HFFc6 (cell line): ENCODE data around the gene PIK3R3. TPM values are rescaled to one million over a fixed set of nuclear protein-coding genes. Genes with fewer than 3 reads are reported as not detected.

Experiments used
- DNase-seq: peaks from one replicate; pipeline ENCODE4 v3.0.0-alpha.2; 2018
- H3K27ac Mint-ChIP-seq: 2 replicates; pipeline ENCODE4 v1.8.0; 2020; ENCODE audit warnings: mild to moderate bottlenecking, mixed read lengths
- H3K27me3 Mint-ChIP-seq: 2 replicates; pipeline ENCODE4 v1.8.0; 2021; ENCODE audit warnings: mild to moderate bottlenecking, moderate library complexity, mixed read lengths; ENCODE audit not compliant: insufficient read depth
- H3K36me3 Mint-ChIP-seq: 2 replicates; pipeline ENCODE4 v1.8.0; 2021; ENCODE audit warnings: low read depth, mixed read lengths
- H3K4me1 Mint-ChIP-seq: 2 replicates; pipeline ENCODE4 v1.8.0; 2020; ENCODE audit warnings: low read depth, mixed read lengths
- H3K4me3 Mint-ChIP-seq: 2 replicates; pipeline ENCODE4 v1.8.0; 2020; ENCODE audit warnings: mild to moderate bottlenecking, moderate library complexity, mixed read lengths
- H3K9me3 Mint-ChIP-seq: 2 replicates; pipeline ENCODE4 v1.8.0; 2020; ENCODE audit warnings: mild to moderate bottlenecking, mixed read lengths
- CTCF ChIP-seq: fragments of 200-600 bp; sonication (generic); IDR thresholded peaks from 2 replicates; pipeline ENCODE4 v1.5.0; 2021; ENCODE audit warnings: antibody characterized with exemption, mild to moderate bottlenecking
- total RNA-seq, 6 experiments: library from RNA; stranded (reverse); fragmentation: NEBNext Ultra II Directional; extraction: Animal tissue kit (Norgen Biotek cat#: 25700); gene quantifications; 2 replicates in 1 of 6; 3 replicates in 5 of 6; pipeline ENCODE4 v1.2.3, GENCODE V29; 2021

Gene PIK3R3
- total RNA-seq, 6 experiments from 2014 or later = 5.4 to 8.9 (median 6.0) TPM

DNA sequence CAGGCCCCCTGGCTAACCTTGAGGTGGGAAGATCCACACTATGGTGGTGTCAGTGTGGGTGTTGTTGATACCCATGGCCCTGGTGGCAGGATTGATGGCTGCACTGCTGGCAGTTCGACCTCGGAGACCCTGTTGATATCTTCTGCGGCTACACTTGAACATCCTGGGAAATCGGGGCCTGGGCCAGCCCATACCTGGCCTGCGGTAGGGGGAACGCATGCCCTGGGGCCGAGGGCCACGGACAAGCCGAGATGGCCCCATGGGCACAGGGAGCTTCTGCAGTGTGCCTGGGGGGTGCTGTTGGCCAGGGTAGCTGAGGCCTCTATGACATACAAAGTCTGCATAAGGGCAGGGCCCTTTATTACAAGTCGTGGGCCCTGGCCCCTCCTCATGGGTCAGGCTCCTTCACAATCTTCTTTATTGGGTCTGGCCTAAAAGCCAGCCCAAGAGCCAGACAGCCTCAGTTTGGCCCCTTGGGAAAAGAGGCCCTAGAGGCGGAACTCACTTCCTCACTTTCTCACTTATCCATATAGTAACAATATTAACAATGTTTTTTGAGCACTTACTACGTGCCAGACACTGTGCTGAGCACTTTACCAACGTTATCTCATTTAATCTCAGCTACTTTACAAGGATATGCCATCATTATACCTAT lies 43.9 kb upstream of the PIK3R3 start, which contains the start of gene P3R3URF:
Gene P3R3URF (minus strand): TSS at position 278 of the 655 bp plus-strand sequence. CDS start 17 bp downstream, at position 261.
- no peaks in the 10 kb centered on the region for H3K36me3 Mint-ChIP-seq
- H3K9me3 Mint-ChIP-seq = no peaks in the 10 kb centered on the region
- no peak for TF ChIP-seq CTCF
- no peak within 1 kb of the TSS for H3K4me3 Mint-ChIP-seq
- H3K4me1 Mint-ChIP-seq = peaks cover 7% of the 10 kb centered on the region; the same call in 1 of the 2 replicates
- DNase-seq = no peak
- H3K27me3 Mint-ChIP-seq = peaks cover 1% of the 10 kb centered on the region
- H3K27ac Mint-ChIP-seq = no peak within 1 kb of the TSS

GRCh38 chr1:46175243-46175642 lies 42.8 kb upstream of the PIK3R3 start:
- Mint-ChIP-seq H3K27ac (no peak overlapping the region), H3K36me3 (no peaks in the 10 kb centered on the region), H3K27me3 (peaks cover 1% of the 10 kb centered on the region), H3K4me3 (no peak overlapping the region), H3K4me1 (0 out of 2 replicates have a peak, but pooled peaks cover 7% of the 10 kb centered on the region), H3K9me3 (no peaks in the 10 kb centered on the region)
- TF ChIP-seq CTCF = no peak
- DNase-seq = no peak

DNA sequence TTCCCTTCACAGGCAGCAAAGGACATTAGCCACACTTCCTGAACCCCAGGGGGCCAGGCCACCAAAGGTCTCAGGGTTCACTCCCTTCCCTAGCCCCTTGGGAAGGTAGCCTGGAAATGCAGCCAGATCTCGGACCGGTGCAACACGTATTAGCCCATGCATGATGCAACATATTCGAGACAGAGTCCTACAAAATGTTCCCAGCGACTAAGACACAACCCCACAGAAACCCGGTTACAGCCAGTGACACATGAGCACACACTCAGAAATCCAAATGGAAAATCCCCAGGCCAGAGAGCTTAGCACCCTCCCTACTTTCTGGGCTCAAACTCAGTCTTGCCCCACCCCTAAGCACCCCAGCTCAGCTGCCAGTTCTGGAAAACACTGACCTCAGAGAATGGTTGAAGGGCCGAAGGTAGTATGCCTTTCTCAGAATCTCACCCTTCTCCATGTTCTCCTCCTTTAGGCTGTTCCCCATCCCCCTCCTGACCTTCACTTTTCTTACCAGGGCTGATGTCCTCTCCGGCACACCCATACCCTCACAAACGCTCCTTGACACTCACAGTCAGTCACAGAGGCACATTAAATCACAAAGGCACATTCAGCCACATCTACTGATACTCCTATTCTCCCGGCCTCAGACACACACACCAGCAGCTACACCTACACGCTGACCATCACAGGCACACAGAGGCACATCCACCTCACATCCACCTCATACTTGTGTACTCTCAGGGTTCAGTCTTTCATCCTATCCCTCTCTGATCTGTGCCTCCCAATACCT lies 42.2 kb upstream of the PIK3R3 start, which contains the start of gene TSPAN1:
Gene TSPAN1 (plus strand): TSS at position 640 of the 784 bp plus-strand sequence. CDS start 6,021 bp downstream, outside the sequence.
- Mint-ChIP-seq H3K9me3 (no peaks in the 10 kb centered on the region), H3K27me3 (peaks cover 1% of the 10 kb centered on the region), H3K36me3 (no peaks in the 10 kb centered on the region), H3K4me1 (0 out of 2 replicates have a peak, but pooled peaks cover 7% of the 10 kb centered on the region), H3K27ac (no peak within 1 kb of the TSS), H3K4me3 (no peak within 1 kb of the TSS)
- DNase-seq = peak; percentile 24
- no peak for TF ChIP-seq CTCF

- TF ChIP-seq CTCF = 0 out of 2 replicates have a peak, but pooled peaks have one; percentile 22
- no peak for DNase-seq
- Mint-ChIP-seq H3K9me3 (no peaks in the 10 kb centered on the region), H3K36me3 (no peaks in the 10 kb centered on the region), H3K4me3 (no peak overlapping the region), H3K27me3 (peaks cover 3% of the 10 kb centered on the region), H3K27ac (no peak overlapping the region), H3K4me1 (0 out of 2 replicates have a peak, but pooled peaks cover 7% of the 10 kb centered on the region)
Measured at GRCh38 chr1:46173361-46173856, 41.0 kb upstream of the PIK3R3 start.

DNA sequence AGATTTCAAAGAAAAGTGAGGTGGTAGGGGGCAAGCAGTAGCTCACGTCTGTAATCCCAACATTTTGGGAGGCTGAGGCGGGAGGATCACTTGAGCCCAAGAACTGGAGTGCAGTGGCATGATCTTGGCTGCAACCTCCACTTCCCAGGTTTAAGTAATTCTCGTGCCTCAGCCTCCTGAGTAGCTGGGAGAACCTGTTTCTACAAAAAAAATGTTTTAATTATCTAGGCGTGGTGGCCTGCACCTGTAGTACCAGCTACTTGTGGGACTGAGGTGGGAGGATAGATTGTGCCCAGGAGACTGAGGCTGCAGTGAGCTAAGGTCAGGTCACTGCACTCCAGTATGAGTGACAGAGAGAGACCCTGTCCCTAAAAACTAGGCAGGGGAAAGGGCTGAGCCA lies 39.9 kb upstream of the PIK3R3 start:
- H3K4me1 Mint-ChIP-seq = 0 out of 2 replicates have a peak, but pooled peaks cover 2% of the 10 kb centered on the region
- H3K9me3 Mint-ChIP-seq = no peaks in the 10 kb centered on the region
- H3K27me3 Mint-ChIP-seq = peaks cover 9% of the 10 kb centered on the region
- TF ChIP-seq CTCF = no peak
- no peaks in the 10 kb centered on the region for H3K36me3 Mint-ChIP-seq
- H3K27ac Mint-ChIP-seq = no peak overlapping the region
- no peak overlapping the region for H3K4me3 Mint-ChIP-seq
- DNase-seq = no peak
